Gastroesophageal sphincter (tissue), 4 donors: ENCODE measurements around the gene P4HB. TPM values are rescaled to one million over a fixed set of nuclear protein-coding genes. Genes with fewer than 3 reads are reported as not detected.

Experiments used
- ATAC-seq: fragments of 150-250 bp; one replicate; pipeline ENCODE4 v1.9.1; 2016; ENCODE audit warnings: mild to moderate bottlenecking, moderate library complexity
- H3K27ac ChIP-seq, 4 donors: fragments of 200-600 bp; sonication (generic) in 3 of 4; 1 replicate in 3 of 4; 2 replicates in 1 of 4; pipeline ENCODE4 v1.5.1; 2016 to 2019
- H3K27me3 ChIP-seq: fragments of 200-600 bp; sonication (generic); one replicate; pipeline ENCODE4 v1.5.1; 2019
- H3K36me3 ChIP-seq, 2 donors: fragments of 200-600 bp; sonication (generic); one replicate each; pipeline ENCODE4 v1.5.1; 2019; ENCODE audit warnings: control low read depth in 1 of 2
- H3K4me1 ChIP-seq, 3 donors: fragments of 200-600 bp; sonication (generic); 1 replicate in 2 of 3; 2 replicates in 1 of 3; pipeline ENCODE4 v1.5.1; 2016 to 2019; ENCODE audit warnings: control low read depth in 2 of 3
- H3K4me3 ChIP-seq, 2 donors: fragments of 200-600 bp; sonication (generic); one replicate each; pipeline ENCODE4 v1.5.1; 2019; ENCODE audit warnings: mild to moderate bottlenecking in 1 of 2, moderate library complexity in 1 of 2
- H3K9me3 ChIP-seq, 3 donors: fragments of 200-600 bp; sonication (generic); one replicate each; pipeline ENCODE4 v1.5.1; 2017 to 2019; ENCODE audit warnings: control low read depth in 2 of 3
- EP300 ChIP-seq: sonication (generic); formaldehyde crosslinking; IDR thresholded peaks from one replicate; pipeline ENCODE4 v1.6.1; 2017; ENCODE audit warnings: antibody characterized with exemption, mild to moderate bottlenecking
- POLR2A ChIP-seq, 2 donors: fragments of 450-650 bp; IDR thresholded peaks; one replicate each; pipeline ENCODE4 v1.6.1; 2017; ENCODE audit warnings: antibody characterized with exemption in 2 of 2, mild to moderate bottlenecking in 2 of 2, moderate library complexity in 1 of 2
- POLR2AphosphoS5 ChIP-seq: sonication (generic); formaldehyde crosslinking; IDR thresholded peaks from one replicate; pipeline ENCODE4 v1.6.1; 2017; ENCODE audit warnings: antibody characterized with exemption
- WGBS, 2 donors: methylation state at CpG; one replicate each; pipeline ENCODE4 v1.1.5; 2018; ENCODE audit warnings: low coverage in 1 of 2; 5-methylcytosine and 5-hydroxymethylcytosine counted together
- total RNA-seq, 4 donors: library from RNA; depleted of rRNA; stranded (reverse); fragments of >200 nt; gene quantifications; one replicate each; pipeline ENCODE4 v1.1.0, GENCODE V29; 2016
- TF ChIP-seq, protein P1 (sequence below), 4 experiments: fragments of 200-600 bp in 2 of 4; fragments of 450-650 bp in 2 of 4; sonication (generic) in 1 of 4; IDR thresholded peaks; one replicate each; pipeline ENCODE4 v1.5.1; 2017 to 2019; ENCODE audit warnings: antibody characterized with exemption in 4 of 4, mild to moderate bottlenecking in 2 of 4, moderate library complexity in 2 of 4

The P4HB gene
- total RNA-seq, 4 donors from 2014 or later, result 257 to 365 (median 324) TPM

DNA sequence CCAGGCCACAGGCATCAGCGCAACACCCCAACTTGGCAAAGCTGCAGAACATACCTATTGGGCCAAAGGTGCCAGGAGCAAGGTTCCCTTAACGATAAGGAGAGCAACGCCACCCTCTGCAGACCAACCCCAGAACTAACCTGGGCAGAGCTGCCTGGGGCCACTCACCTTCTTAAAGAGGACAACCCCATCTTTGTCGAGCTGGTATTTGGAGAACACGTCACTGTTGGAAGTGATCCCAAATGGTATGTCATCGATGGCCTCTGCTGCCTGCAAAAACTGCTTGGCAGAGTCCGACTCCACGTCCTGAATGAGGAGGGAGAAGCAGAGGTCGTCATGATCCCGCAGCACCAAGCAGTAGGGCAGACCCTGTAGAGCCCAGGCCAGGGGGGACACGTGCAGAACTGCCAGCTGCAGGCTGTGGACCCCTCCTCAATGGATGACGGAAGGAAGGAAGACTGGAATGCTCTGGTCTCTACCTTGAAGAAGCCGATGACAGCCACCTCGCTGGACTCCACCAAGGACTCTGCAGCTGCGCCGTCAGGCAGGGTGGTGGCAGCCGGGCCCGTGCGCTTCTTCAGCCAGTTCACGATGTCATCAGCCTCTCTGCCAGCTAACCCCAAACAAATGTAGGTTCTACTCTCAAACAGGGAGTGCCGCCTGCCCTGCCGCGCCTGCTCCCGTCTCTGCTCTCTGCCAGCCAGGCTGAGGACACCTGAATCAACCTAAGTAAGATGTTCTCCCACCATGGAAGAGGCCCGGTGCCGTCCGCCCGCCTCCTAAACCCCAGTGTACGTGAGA lies 5.2 kb downstream of the P4HB start:
- H3K36me3 ChIP-seq, result peaks cover 0 to 90% of the 10 kb centered on the region in 2 donors
- no peak overlapping the region for H3K27ac ChIP-seq
- H3K27me3 ChIP-seq, result no peaks in the 10 kb centered on the region
- TF ChIP-seq POLR2AphosphoS5 (no peak), EP300 (no peak), POLR2A (IDR thresholded peaks at IDR 0.05) (no peak)
- TF ChIP-seq, protein P1, sequence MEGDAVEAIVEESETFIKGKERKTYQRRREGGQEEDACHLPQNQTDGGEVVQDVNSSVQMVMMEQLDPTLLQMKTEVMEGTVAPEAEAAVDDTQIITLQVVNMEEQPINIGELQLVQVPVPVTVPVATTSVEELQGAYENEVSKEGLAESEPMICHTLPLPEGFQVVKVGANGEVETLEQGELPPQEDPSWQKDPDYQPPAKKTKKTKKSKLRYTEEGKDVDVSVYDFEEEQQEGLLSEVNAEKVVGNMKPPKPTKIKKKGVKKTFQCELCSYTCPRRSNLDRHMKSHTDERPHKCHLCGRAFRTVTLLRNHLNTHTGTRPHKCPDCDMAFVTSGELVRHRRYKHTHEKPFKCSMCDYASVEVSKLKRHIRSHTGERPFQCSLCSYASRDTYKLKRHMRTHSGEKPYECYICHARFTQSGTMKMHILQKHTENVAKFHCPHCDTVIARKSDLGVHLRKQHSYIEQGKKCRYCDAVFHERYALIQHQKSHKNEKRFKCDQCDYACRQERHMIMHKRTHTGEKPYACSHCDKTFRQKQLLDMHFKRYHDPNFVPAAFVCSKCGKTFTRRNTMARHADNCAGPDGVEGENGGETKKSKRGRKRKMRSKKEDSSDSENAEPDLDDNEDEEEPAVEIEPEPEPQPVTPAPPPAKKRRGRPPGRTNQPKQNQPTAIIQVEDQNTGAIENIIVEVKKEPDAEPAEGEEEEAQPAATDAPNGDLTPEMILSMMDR (IDR thresholded peaks at IDR 0.05), result no peak
- H3K4me1 ChIP-seq, result peaks cover 0 to 54% (median 13%) of the 10 kb centered on the region in 3 donors
- WGBS, 2 donors, result 73 to 85% methylated on average over 8 to 11 of the region's 29 CpGs
- no peaks in the 10 kb centered on the region for H3K9me3 ChIP-seq
- H3K4me3 ChIP-seq, result no peak overlapping the region
- no peak for ATAC-seq

DNA sequence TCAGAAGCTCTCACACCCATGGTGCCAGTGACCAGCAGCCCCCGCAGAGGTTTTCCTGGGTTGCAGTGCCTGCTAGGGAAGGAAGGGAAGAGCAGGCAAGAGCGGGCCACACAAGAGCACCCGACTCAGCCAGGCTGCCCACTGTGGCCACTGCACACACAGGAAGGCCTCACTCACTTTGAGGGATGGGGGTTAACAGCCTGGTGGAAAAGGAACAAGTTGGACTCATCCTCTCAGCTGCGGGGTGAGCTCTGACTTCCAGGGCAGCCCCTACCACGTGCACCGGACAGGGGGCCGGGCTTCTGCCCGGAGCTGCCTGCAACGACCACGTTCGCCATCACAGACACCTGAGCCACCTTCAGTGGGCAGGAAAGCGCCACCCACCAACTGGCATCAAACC lies 8.1 kb downstream of the P4HB start:
- WGBS, 2 donors, result no CpG with 5 or more reads among the region's 12 CpGs
- H3K4me3 ChIP-seq, result no peak overlapping the region
- no peak for TF ChIP-seq POLR2AphosphoS5
- TF ChIP-seq EP300, result no peak
- TF ChIP-seq, protein P1 (IDR thresholded peaks at IDR 0.05), result no peak
- TF ChIP-seq POLR2A (IDR thresholded peaks at IDR 0.05), result no peak
- H3K27me3 ChIP-seq, result no peaks in the 10 kb centered on the region
- H3K4me1 ChIP-seq, result peaks cover 0 to 27% (median 0%) of the 10 kb centered on the region in 3 donors
- H3K36me3 ChIP-seq, result peaks cover 0 to 99% of the 10 kb centered on the region in 2 donors
- no peak for ATAC-seq
- H3K9me3 ChIP-seq, result no peaks in the 10 kb centered on the region
- H3K27ac ChIP-seq, result no peak overlapping the region

DNA sequence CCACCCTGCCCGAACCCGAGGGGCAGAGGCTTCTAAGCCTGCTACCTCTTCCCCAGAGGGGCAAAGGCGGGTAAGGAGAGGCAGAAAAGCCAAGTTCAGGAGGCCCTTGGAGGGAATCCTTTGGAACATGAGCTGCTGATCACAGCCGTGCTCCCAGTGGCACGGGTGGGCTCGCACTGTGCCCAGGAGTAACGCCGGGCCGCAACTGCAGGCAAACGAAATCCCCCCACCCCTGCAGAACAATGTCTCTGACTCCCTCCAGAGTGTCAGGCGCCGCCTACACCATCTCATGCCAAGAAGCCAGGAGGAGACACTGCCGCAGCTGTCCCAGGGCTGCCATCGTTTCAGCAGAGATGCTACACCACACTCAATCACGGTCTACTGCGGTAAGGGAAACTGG lies 8.9 kb downstream of the P4HB start:
- H3K27ac ChIP-seq, result no peak overlapping the region
- no peak for ATAC-seq
- no peaks in the 10 kb centered on the region for H3K27me3 ChIP-seq
- WGBS, 2 donors, result 80 to 92% methylated on average over 1 to 10 of the region's 16 CpGs
- H3K9me3 ChIP-seq, result no peaks in the 10 kb centered on the region
- TF ChIP-seq POLR2A (IDR thresholded peaks at IDR 0.05) (no peak), EP300 (no peak), POLR2AphosphoS5 (no peak)
- TF ChIP-seq, protein P1 (IDR thresholded peaks at IDR 0.05), result no peak
- H3K4me1 ChIP-seq, result peaks cover 0 to 20% (median 0%) of the 10 kb centered on the region in 3 donors
- H3K36me3 ChIP-seq, result peaks cover 0 to 99% of the 10 kb centered on the region in 2 donors
- no peak overlapping the region for H3K4me3 ChIP-seq

DNA sequence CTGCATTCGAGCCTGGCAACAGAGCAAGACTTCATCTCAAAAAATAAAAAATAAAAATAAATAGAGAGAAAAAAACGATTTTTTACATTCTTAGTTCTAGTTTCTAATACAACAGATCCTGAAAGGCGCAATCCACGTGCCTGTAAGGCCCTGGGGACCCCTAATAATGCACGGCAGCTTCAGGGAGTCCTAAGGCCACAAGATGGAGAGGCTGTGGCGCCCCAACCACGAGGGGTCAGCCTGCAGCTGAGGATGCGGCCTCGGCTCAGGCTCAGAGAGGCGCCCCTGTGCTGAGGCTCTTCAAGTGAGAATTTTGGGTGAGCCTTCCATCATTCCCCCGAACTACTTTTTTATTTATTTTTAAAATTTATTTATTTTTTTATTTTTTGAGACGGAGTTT lies 10.9 kb downstream of the P4HB start:
- WGBS, 2 donors, result 90 to 93% methylated on average over 12 of the region's 12 CpGs
- no peaks in the 10 kb centered on the region for H3K9me3 ChIP-seq
- TF ChIP-seq POLR2A (IDR thresholded peaks at IDR 0.05) (no peak), EP300 (no peak), POLR2AphosphoS5 (no peak)
- TF ChIP-seq, protein P1 (IDR thresholded peaks at IDR 0.05), result no peak
- H3K36me3 ChIP-seq, result peaks cover 0 to 99% of the 10 kb centered on the region in 2 donors
- no peaks in the 10 kb centered on the region for H3K27me3 ChIP-seq
- peaks cover 0 to under 1% (median 0%) of the 10 kb centered on the region in 3 donors for H3K4me1 ChIP-seq
- ATAC-seq, result no peak
- H3K27ac ChIP-seq, result no peak overlapping the region
- no peak overlapping the region for H3K4me3 ChIP-seq
